Measurements from ENCODE around the gene NTRK2.

DNA sequence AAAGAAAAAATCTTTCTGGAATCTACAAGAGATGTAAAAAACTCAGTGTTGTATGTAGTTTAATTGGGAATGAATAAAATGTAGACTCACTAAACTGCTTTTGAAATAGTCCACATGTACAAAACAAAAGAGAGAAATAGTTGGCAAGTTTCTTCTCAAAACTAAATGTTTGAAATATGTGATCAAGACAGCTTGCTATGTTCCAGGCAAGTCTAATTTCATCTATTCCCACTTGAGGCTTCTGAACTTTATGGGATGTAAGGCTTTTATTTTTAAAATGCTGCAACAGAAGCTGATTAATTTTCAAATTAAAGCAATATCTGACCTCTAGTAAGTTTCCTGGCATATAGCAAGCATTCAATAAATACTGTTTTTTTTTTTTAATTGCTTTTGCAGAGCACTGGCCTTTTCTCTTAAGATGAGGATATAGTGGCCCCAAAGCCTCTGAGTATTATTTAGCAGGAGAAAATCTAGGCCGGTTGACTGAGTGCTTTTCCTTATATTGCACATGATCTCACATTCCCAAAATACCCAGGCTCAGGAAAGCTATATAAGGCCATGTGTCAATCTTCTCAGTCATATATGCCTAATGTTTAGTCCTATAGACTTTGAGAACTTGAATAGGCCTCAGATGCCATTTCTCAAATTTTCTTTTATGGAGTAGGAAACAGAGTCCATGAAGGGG, 183.2 kb downstream of the NTRK2 start:
- TF ChIP-seq, protein P1, sequence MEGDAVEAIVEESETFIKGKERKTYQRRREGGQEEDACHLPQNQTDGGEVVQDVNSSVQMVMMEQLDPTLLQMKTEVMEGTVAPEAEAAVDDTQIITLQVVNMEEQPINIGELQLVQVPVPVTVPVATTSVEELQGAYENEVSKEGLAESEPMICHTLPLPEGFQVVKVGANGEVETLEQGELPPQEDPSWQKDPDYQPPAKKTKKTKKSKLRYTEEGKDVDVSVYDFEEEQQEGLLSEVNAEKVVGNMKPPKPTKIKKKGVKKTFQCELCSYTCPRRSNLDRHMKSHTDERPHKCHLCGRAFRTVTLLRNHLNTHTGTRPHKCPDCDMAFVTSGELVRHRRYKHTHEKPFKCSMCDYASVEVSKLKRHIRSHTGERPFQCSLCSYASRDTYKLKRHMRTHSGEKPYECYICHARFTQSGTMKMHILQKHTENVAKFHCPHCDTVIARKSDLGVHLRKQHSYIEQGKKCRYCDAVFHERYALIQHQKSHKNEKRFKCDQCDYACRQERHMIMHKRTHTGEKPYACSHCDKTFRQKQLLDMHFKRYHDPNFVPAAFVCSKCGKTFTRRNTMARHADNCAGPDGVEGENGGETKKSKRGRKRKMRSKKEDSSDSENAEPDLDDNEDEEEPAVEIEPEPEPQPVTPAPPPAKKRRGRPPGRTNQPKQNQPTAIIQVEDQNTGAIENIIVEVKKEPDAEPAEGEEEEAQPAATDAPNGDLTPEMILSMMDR (IDR thresholded peaks at IDR 0.05) = no peak
- no peak for TF ChIP-seq ZFX (IDR thresholded peaks at IDR 0.05; ENCODE audit: borderline replicate concordance)

Measured in 22Rv1 (cell line).